H7 (cell line): ENCODE results near the gene KHDRBS2. TPM values are rescaled to one million over a fixed set of nuclear protein-coding genes. Genes with fewer than 3 reads are reported as not detected.

Experiments used
- DNase-seq: peaks from one replicate; pipeline ENCODE4 v3.0.0; 2012
- H3K27me3 ChIP-seq: 2 replicates; pipeline ENCODE4 v1.6.0; 2011; ENCODE audit warnings: mild to moderate bottlenecking, low read length; ENCODE audit not compliant: control insufficient read depth, insufficient read depth
- H3K36me3 ChIP-seq: replicated peaks from 2 replicates; pipeline ENCODE4 v1.5.1; 2011; ENCODE audit warnings: low read length; ENCODE audit not compliant: control insufficient read depth, insufficient read depth
- H3K4me3 ChIP-seq: 2 replicates; pipeline ENCODE4 v1.5.1; 2011; ENCODE audit warnings: low read depth, mild to moderate bottlenecking, control low read depth, low read length, moderate library complexity; ENCODE audit not compliant: insufficient read depth
- total RNA-seq: library from RNA; depleted of rRNA; stranded (reverse); fragments of >200 nt; shearing (Covaris generic); gene quantifications from 2 replicates; pipeline ENCODE4 v1.2.3, GENCODE V29; 2014; rRNA removed

The KHDRBS2 gene
- total RNA-seq: 3.7 and 6.3 TPM in 2 replicates

GRCh38 chr6:62285612-62286469 lies at the start of gene KHDRBS2:
TSS of gene KHDRBS2 (minus strand) at chr6:62286225.
- H3K36me3 ChIP-seq: no peaks in the 10 kb centered on the region
- DNase-seq: peak; percentile 88
- peak within 1 kb of the TSS; percentile 84 for H3K4me3 ChIP-seq
- peaks cover 17% of the 10 kb centered on the region for H3K27me3 ChIP-seq

GRCh38 chr6:62328607-62329006 lies 42.6 kb upstream of the KHDRBS2 start:
- no peak for DNase-seq
- no peaks in the 10 kb centered on the region for H3K36me3 ChIP-seq
- H3K27me3 ChIP-seq: no peaks in the 10 kb centered on the region
- no peak overlapping the region for H3K4me3 ChIP-seq

- Histone ChIP-seq H3K36me3 (no peaks in the 10 kb centered on the region), H3K4me3 (no peak overlapping the region), H3K27me3 (no peaks in the 10 kb centered on the region)
- no peak for DNase-seq
Measured at GRCh38 chr6:62324834-62325233, 38.8 kb upstream of the KHDRBS2 start.

GRCh38 chr6:62323818-62324431 lies 37.9 kb upstream of the KHDRBS2 start:
- no peaks in the 10 kb centered on the region for H3K27me3 ChIP-seq
- no peak overlapping the region for H3K4me3 ChIP-seq
- no peak for DNase-seq
- H3K36me3 ChIP-seq: no peaks in the 10 kb centered on the region

- no peak for DNase-seq
- no peak overlapping the region for H3K4me3 ChIP-seq
- H3K36me3 ChIP-seq: no peaks in the 10 kb centered on the region
- H3K27me3 ChIP-seq: no peaks in the 10 kb centered on the region
Measured at GRCh38 chr6:62298745-62299392, 12.8 kb upstream of the KHDRBS2 start.

GRCh38 chr6:62296541-62296940 lies 10.5 kb upstream of the KHDRBS2 start:
- Histone ChIP-seq H3K27me3 (no peaks in the 10 kb centered on the region; the same call in 1 of the 2 replicates), H3K36me3 (no peaks in the 10 kb centered on the region), H3K4me3 (no peak overlapping the region)
- DNase-seq: no peak

GRCh38 chr6:62288974-62289373 lies 2.9 kb upstream of the KHDRBS2 start:
- peaks cover 17% of the 10 kb centered on the region for H3K27me3 ChIP-seq
- no peak for DNase-seq

GRCh38 chr6:62288562-62288961 lies 2.5 kb upstream of the KHDRBS2 start:
- Histone ChIP-seq H3K27me3 (peaks cover 17% of the 10 kb centered on the region), H3K36me3 (no peaks in the 10 kb centered on the region), H3K4me3 (no peak overlapping the region)
- no peak for DNase-seq

More at GRCh38 chr6:62288974-62289373, 2.9 kb upstream of the KHDRBS2 start:
- H3K36me3 ChIP-seq: no peaks in the 10 kb centered on the region
- H3K4me3 ChIP-seq: no peak overlapping the region

GRCh38 chr6:62286470-62286843 lies 432 bp upstream of the KHDRBS2 start:
- Histone ChIP-seq H3K36me3 (no peaks in the 10 kb centered on the region), H3K27me3 (peaks cover 17% of the 10 kb centered on the region), H3K4me3 (peak overlapping the region; percentile 84)
- no peak for DNase-seq

GRCh38 chr6:62284725-62285124 lies 1.3 kb downstream of the KHDRBS2 start:
- Histone ChIP-seq H3K27me3 (peaks cover 17% of the 10 kb centered on the region), H3K36me3 (no peaks in the 10 kb centered on the region), H3K4me3 (peak overlapping the region; percentile 84; the same call in 1 of the 2 replicates)
- no peak for DNase-seq

GRCh38 chr6:62283796-62284411 lies 2.1 kb downstream of the KHDRBS2 start:
- DNase-seq: peak; percentile 6
- no peaks in the 10 kb centered on the region for H3K36me3 ChIP-seq
- H3K27me3 ChIP-seq: peaks cover 17% of the 10 kb centered on the region
- H3K4me3 ChIP-seq: no peak overlapping the region

GRCh38 chr6:62283365-62283764 lies 2.7 kb downstream of the KHDRBS2 start:
- no peak for DNase-seq
- H3K36me3 ChIP-seq: no peaks in the 10 kb centered on the region
- no peak overlapping the region for H3K4me3 ChIP-seq
- peaks cover 17% of the 10 kb centered on the region for H3K27me3 ChIP-seq

GRCh38 chr6:62280099-62280498 lies 5.9 kb downstream of the KHDRBS2 start:
- H3K4me3 ChIP-seq: no peak overlapping the region
- no peak for DNase-seq
- no peaks in the 10 kb centered on the region for H3K36me3 ChIP-seq
- H3K27me3 ChIP-seq: peaks cover 2% of the 10 kb centered on the region; the same call in 1 of the 2 replicates

- DNase-seq: no peak
- no peak overlapping the region for H3K4me3 ChIP-seq
- H3K27me3 ChIP-seq: no peaks in the 10 kb centered on the region
- no peaks in the 10 kb centered on the region for H3K36me3 ChIP-seq
Measured at GRCh38 chr6:62272114-62272513, 13.9 kb downstream of the KHDRBS2 start.
